Measurements from ENCODE around the gene ATP6V1D.

DNA sequence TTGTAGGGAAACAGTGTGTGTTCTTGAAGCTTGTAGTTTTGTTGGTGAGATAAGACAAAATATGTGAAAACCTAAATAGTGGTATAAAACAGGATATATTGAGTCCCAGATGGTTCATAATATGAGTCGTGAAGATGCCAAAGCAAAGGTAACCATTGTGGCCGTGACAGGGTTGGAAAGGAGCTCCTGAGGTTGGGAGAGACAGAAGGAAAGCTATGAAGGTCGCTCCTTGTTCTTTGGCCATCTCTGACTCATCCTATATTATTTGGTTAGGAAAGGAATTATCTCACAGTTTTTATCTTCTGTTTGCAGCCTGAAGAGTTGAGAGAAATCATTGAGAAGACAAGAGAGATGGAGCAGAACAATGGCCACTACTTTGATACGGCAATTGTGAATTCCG is 27.1 kb downstream of the ATP6V1D start:
- TF ChIP-seq EZH2 (IDR thresholded peaks at IDR 0.05; ENCODE audit: borderline replicate concordance, low read depth, low read length): no peak
- TF ChIP-seq DIDO1 (tag; IDR thresholded peaks at IDR 0.05; ENCODE audit: low read depth): no peak
- TF ChIP-seq NCOA1 (IDR thresholded peaks at IDR 0.05; ENCODE audit: low read depth): no peak
- TF ChIP-seq PHB2 (IDR thresholded peaks at IDR 0.05; ENCODE audit: low read depth): no peak
- TF ChIP-seq, protein P1, sequence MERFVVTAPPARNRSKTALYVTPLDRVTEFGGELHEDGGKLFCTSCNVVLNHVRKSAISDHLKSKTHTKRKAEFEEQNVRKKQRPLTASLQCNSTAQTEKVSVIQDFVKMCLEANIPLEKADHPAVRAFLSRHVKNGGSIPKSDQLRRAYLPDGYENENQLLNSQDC (CRISPR knock-in tag; IDR thresholded peaks at IDR 0.05): no peak
- no peak for TF ChIP-seq TEAD2 (tag; IDR thresholded peaks at IDR 0.05)
- TF ChIP-seq PCBP2 (IDR thresholded peaks at IDR 0.05; ENCODE audit: low read depth, low read length, poor library complexity, severe bottlenecking): no peak
- no peak for TF ChIP-seq NBN (IDR thresholded peaks at IDR 0.05; ENCODE audit: low read depth)
- TF ChIP-seq, protein P2, sequence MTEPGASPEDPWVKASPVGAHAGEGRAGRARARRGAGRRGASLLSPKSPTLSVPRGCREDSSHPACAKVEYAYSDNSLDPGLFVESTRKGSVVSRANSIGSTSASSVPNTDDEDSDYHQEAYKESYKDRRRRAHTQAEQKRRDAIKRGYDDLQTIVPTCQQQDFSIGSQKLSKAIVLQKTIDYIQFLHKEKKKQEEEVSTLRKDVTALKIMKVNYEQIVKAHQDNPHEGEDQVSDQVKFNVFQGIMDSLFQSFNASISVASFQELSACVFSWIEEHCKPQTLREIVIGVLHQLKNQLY (CRISPR knock-in tag; conservative IDR thresholded peaks at IDR 0.05): no peak
- TF ChIP-seq CBFB (CRISPR knock-in tag; IDR thresholded peaks at IDR 0.05): no peak
- TF ChIP-seq, protein P3, sequence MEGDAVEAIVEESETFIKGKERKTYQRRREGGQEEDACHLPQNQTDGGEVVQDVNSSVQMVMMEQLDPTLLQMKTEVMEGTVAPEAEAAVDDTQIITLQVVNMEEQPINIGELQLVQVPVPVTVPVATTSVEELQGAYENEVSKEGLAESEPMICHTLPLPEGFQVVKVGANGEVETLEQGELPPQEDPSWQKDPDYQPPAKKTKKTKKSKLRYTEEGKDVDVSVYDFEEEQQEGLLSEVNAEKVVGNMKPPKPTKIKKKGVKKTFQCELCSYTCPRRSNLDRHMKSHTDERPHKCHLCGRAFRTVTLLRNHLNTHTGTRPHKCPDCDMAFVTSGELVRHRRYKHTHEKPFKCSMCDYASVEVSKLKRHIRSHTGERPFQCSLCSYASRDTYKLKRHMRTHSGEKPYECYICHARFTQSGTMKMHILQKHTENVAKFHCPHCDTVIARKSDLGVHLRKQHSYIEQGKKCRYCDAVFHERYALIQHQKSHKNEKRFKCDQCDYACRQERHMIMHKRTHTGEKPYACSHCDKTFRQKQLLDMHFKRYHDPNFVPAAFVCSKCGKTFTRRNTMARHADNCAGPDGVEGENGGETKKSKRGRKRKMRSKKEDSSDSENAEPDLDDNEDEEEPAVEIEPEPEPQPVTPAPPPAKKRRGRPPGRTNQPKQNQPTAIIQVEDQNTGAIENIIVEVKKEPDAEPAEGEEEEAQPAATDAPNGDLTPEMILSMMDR (IDR thresholded peaks at IDR 0.05 in 2 of 3, conservative IDR thresholded peaks at IDR 0.05 in 1 of 3; ENCODE audit: insufficient read depth in 2 of 3, low read depth in 1 of 3, low read length in 3 of 3): no peak
- no peak for TF ChIP-seq ZFP36 (IDR thresholded peaks at IDR 0.05; ENCODE audit: low read depth, low read length, partially characterized antibody)
- TF ChIP-seq ZKSCAN1 (IDR thresholded peaks at IDR 0.05; ENCODE audit: low read depth, low read length): no peak
- TF ChIP-seq ZNF551 (CRISPR knock-in tag; IDR thresholded peaks at IDR 0.05): no peak

All from K562 (cell line).